ENCODE results near the gene HAUS1.

DNA sequence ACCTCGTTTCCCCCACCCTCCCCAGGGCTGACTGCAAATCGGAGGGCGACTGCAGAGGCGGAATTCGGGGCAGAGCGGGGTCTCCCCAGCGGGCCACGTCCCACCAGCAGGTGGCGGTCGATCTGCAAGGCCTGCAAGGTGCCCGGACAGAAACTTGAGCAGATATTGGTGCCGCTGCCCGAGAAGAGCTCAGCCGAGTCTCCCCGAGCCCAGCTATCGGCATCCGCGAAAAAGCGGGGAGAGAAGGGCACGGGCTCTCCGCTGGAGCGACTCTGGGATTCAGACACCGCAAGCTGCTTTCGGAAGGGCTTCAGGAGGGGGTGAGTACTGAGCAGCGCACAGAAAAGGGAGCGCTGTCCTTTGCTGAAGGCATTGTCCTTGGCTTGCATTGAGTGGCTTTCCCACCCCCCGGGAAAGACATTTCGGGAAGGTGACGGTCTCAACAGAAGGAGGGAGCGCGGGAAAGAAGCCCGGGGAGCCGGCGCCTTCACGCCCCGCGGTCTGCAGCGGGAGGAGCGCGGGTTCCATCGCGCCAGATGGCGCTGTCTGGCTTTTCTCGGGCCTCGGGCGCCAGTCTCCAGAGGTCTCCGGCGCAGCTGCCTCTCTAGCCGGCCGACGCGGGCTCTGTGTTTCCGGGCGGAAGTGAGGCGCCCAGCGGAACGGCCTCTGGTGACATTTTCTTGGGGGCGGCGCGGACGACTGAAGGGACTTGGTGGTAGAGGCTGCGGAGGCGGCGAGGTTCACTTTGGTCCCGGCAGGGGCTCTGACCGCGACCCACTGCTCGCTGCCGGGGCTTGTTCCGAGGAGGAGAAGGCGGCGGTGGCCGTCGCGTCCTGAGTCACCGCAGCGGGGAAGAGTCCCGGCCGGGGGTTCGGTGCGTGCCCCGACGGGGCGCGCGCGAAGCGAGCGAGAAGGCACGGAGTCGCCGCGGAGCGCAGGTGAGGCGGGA, 69.5 kb downstream of the HAUS1 start:
- no peak; the same call in 1 of the 2 replicates for TF ChIP-seq SP1 (CRISPR knock-in tag; conservative IDR thresholded peaks at IDR 0.05)
- TF ChIP-seq CTCF (IDR thresholded peaks at IDR 0.05): peak; percentile 75
- no peak for TF ChIP-seq CBFB (CRISPR knock-in tag; IDR thresholded peaks at IDR 0.05; ENCODE audit: low read depth)
- TF ChIP-seq, protein P1, sequence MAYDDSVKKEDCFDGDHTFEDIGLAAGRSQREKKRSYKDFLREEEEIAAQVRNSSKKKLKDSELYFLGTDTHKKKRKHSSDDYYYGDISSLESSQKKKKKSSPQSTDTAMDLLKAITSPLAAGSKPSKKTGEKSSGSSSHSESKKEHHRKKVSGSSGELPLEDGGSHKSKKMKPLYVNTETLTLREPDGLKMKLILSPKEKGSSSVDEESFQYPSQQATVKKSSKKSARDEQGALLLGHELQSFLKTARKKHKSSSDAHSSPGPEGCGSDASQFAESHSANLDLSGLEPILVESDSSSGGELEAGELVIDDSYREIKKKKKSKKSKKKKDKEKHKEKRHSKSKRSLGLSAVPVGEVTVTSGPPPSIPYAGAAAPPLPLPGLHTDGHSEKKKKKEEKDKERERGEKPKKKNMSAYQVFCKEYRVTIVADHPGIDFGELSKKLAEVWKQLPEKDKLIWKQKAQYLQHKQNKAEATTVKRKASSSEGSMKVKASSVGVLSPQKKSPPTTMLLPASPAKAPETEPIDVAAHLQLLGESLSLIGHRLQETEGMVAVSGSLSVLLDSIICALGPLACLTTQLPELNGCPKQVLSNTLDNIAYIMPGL (CRISPR knock-in tag; IDR thresholded peaks at IDR 0.05): peak; percentile 97
- TF ChIP-seq NR2C2 (CRISPR knock-in tag; IDR thresholded peaks at IDR 0.05): no peak
- no peak for TF ChIP-seq ZNF263 (CRISPR knock-in tag; IDR thresholded peaks at IDR 0.05; ENCODE audit: low read depth)
- TF ChIP-seq, protein P2, sequence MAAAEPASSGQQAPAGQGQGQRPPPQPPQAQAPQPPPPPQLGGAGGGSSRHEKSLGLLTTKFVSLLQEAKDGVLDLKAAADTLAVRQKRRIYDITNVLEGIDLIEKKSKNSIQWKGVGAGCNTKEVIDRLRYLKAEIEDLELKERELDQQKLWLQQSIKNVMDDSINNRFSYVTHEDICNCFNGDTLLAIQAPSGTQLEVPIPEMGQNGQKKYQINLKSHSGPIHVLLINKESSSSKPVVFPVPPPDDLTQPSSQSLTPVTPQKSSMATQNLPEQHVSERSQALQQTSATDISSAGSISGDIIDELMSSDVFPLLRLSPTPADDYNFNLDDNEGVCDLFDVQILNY (CRISPR knock-in tag; IDR thresholded peaks at IDR 0.05): peak; percentile 68; the same call in 1 of the 2 replicates
- no peak for TF ChIP-seq CREB1 (CRISPR knock-in tag; IDR thresholded peaks at IDR 0.05)

All from WTC11 (cell line).